Sigmoid colon (tissue), 3 donors: Measurements from ENCODE around the gene FN1.

Source experiments
- POLR2A ChIP-seq, 2 donors: fragments of 450-650 bp; IDR thresholded peaks; one replicate each; pipeline ENCODE4 v1.6.1; 2016; ENCODE audit warnings: antibody characterized with exemption in 2 of 2, mild to moderate bottlenecking in 2 of 2, moderate library complexity in 2 of 2
- TF ChIP-seq, protein P1 (sequence below), 4 experiments: fragments of 450-650 bp in 3 of 4; fragments of 200-600 bp in 1 of 4; IDR thresholded peaks; one replicate each; pipeline ENCODE4 v1.5.1; 2016 to 2019; ENCODE audit warnings: antibody characterized with exemption in 4 of 4, mild to moderate bottlenecking in 3 of 4, moderate library complexity in 2 of 4

GRCh38 chr2:215431778-215432758, 3.8 kb downstream of the FN1 start:
- TF ChIP-seq, protein P1, sequence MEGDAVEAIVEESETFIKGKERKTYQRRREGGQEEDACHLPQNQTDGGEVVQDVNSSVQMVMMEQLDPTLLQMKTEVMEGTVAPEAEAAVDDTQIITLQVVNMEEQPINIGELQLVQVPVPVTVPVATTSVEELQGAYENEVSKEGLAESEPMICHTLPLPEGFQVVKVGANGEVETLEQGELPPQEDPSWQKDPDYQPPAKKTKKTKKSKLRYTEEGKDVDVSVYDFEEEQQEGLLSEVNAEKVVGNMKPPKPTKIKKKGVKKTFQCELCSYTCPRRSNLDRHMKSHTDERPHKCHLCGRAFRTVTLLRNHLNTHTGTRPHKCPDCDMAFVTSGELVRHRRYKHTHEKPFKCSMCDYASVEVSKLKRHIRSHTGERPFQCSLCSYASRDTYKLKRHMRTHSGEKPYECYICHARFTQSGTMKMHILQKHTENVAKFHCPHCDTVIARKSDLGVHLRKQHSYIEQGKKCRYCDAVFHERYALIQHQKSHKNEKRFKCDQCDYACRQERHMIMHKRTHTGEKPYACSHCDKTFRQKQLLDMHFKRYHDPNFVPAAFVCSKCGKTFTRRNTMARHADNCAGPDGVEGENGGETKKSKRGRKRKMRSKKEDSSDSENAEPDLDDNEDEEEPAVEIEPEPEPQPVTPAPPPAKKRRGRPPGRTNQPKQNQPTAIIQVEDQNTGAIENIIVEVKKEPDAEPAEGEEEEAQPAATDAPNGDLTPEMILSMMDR (IDR thresholded peaks at IDR 0.05), result no peak
- TF ChIP-seq POLR2A (IDR thresholded peaks at IDR 0.05), result no peak
